Measurements from ENCODE around the gene ITM2B. TPM values are rescaled to one million over a fixed set of nuclear protein-coding genes. Genes with fewer than 3 reads are reported as not detected.
A peak's percentile ranks its signal among the peaks of the same experiment; 100 is the strongest.

The ITM2B gene
- total and polyA plus RNA-seq, 10 of the 15 experiments (the other 5 are each of a cell fraction or from before 2014, with no cell fraction given), result 2.5 to 18.1 (median 4.9) TPM

GRCh38 chr13:48234566-48235340, 1.7 kb downstream of the ITM2B start (continued):
- no peak for TF ChIP-seq ZBTB33 (IDR thresholded peaks at IDR 0.05)
- peak; percentile 64 for TF ChIP-seq SPI1 (IDR thresholded peaks at IDR 0.05; ENCODE audit: borderline replicate concordance, insufficient read depth, low read depth, low read length)
- TF ChIP-seq FOXM1 (IDR thresholded peaks at IDR 0.05; ENCODE audit: low read depth, low read length), result peak; percentile 91; the same call in 1 of the 2 replicates

- intact Hi-C loops (cut with micrococcal nuclease; ENCODE audit: unreplicated experiment), result loop anchor here (5.0 to 10.0 kb wide), 3 partner anchors 52 to 1989 kb away; no protein-coding TSS in a partner anchor
- CTCF ChIA-PET, result interaction anchor here (0.6 to 2.2 kb wide), 9 partner anchors 14 to 356 kb away, joined by 3 to 13 read pairs (median 5); no protein-coding TSS in a partner anchor
- no peak overlapping the region for H3K4me2 ChIP-seq (ENCODE audit: control insufficient read depth, insufficient read depth)
- ATAC-seq (no peak), FAIRE-seq (no peak), DNase-seq (ENCODE audit: low read depth, low spot score) (no peak)
- H3K36me3 ChIP-seq (ENCODE audit: control insufficient read depth in 2 of 2, insufficient read depth in 2 of 2, low read length in 1 of 2), result no peaks in the 10 kb centered on the region
- 0 out of 2 replicates have a peak, but pooled peaks cover 6% of the 10 kb centered on the region for H4K20me1 ChIP-seq (ENCODE audit: control insufficient read depth, insufficient read depth)
- no peak overlapping the region for H2AFZ ChIP-seq (ENCODE audit: control insufficient read depth, low read depth, low read length)
- in situ Hi-C loops (cut with MboI), result no loop called here
- no peak overlapping the region for H3K9ac ChIP-seq (ENCODE audit: control insufficient read depth, insufficient read depth, low read length)
- peaks cover 8% of the 10 kb centered on the region for H3K4me1 ChIP-seq (ENCODE audit: control insufficient read depth, insufficient read depth, low read length)
- no peak overlapping the region for H3K4me3 ChIP-seq
- no peaks in the 10 kb centered on the region for H3K79me2 ChIP-seq (ENCODE audit: control insufficient read depth, insufficient read depth, low read length)
- TF ChIP-seq ZNF217 (IDR thresholded peaks at IDR 0.05) (0 out of 2 replicates have a peak, but pooled peaks have one; percentile 20), STAT3 (IDR thresholded peaks at IDR 0.05; ENCODE audit: low read depth, low read length) (0 out of 2 replicates have a peak, but pooled peaks have one; percentile 4), JUND (IDR thresholded peaks at IDR 0.05; ENCODE audit: low read depth, low read length) (no peak)
- 52% methylated on average over 7 of the region's 7 CpGs for WGBS (ENCODE audit: insufficient coverage, insufficient replicate concordance, low lambda C conversion rate, missing lambda C conversion rate)
- BruUV-seq (replicated peaks), result no TSS peak
- H3K27me3 ChIP-seq (replicated peaks in 1 of 2; ENCODE audit: control insufficient read depth in 2 of 2, insufficient read depth in 2 of 2, low read length in 1 of 2), result peaks cover 6% of the 10 kb centered on the region in 2 experiments
- H3K27ac ChIP-seq (ENCODE audit: control insufficient read depth, insufficient read depth), result no peak overlapping the region
- SMC1A ChIA-PET (ENCODE audit: uncharacterized antibody, unreplicated experiment), result interaction anchor here (0.8 to 2.5 kb wide), 7 partner anchors 13 to 344 kb away, joined by 3 to 9 read pairs (median 4); no protein-coding TSS in a partner anchor
- POLR2A ChIA-PET, result interaction anchor here (0.8 kb wide), 1 partner anchor 67 kb away, joined by 3 read pairs; no protein-coding TSS in a partner anchor
- H3K9me3 ChIP-seq (replicated peaks; ENCODE audit: control insufficient read depth, insufficient read depth, low read length), result no peaks in the 10 kb centered on the region; the same call in 2 of the 3 replicates
- RAD21 ChIA-PET (ENCODE audit: unreplicated experiment), result interaction anchor here (0.9 to 1.3 kb wide), 6 partner anchors 41 to 345 kb away, joined by 3 to 5 read pairs (median 4); no protein-coding TSS in a partner anchor
These were observed 2.5 kb downstream of the ITM2B start for GRCh38 chr13:48235341-48236135.

All from GM12878 (cell line).